Purkinje cell (primary cell): ENCODE measurements around the gene SLC9A8. TPM values are rescaled to one million over a fixed set of nuclear protein-coding genes. Genes with fewer than 3 reads are reported as not detected.

Experiments used
- polyA plus RNA-seq: library from polyadenylated mRNA; unstranded; fragments of >200 nt; fragmentation: Nextera tagmentation; gene quantifications from 2 replicates; pipeline ENCODE4 v1.2.1, GENCODE V29; 2014

The SLC9A8 gene, protein sequence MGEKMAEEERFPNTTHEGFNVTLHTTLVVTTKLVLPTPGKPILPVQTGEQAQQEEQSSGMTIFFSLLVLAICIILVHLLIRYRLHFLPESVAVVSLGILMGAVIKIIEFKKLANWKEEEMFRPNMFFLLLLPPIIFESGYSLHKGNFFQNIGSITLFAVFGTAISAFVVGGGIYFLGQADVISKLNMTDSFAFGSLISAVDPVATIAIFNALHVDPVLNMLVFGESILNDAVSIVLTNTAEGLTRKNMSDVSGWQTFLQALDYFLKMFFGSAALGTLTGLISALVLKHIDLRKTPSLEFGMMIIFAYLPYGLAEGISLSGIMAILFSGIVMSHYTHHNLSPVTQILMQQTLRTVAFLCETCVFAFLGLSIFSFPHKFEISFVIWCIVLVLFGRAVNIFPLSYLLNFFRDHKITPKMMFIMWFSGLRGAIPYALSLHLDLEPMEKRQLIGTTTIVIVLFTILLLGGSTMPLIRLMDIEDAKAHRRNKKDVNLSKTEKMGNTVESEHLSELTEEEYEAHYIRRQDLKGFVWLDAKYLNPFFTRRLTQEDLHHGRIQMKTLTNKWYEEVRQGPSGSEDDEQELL
- polyA plus RNA-seq = 1.7 and 3.9 TPM in 2 replicates

GRCh38 chr20:49812507-49813304 is at the start of gene SLC9A8:
TSS of gene SLC9A8 (plus strand) at chr20:49812828. CDS start at chr20:49812923, 95 bp downstream.

DNA sequence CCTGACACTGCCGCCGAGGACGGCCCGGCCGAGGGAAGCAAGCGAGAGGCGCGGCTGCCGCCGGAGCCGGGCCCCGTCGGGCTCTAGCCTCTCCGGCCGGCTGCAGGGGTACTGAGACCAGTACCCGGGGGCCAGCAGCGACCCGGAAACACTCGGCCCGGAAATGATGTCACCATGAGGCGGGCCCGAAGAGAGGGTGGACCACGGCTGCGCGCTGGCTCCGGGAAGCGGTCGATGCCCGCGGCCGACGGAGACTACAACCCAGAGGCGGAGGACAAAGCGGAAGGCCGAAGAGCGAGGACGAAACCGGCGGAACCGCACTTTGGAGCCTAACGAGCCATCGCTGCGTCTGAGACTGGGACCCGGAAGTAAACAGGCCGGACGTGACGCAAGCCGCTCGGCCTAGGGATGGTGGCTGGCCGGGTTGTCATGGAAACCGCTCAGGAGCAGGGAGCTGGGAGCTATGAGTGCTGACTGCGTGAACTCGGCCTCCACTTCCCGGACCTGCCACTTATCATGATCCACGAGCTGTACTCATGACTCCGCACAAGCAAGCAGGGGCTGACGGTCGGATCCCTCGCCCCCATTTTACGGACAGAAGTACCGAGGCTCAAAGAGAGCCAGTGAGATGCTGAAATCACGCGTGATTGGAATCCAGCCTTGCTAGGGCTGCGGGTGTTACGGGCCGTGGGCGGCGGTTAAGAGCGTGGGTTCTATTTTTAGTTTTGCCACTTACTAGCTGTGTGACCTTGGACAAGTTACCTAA is 102.9 kb downstream of the SLC9A8 start, which contains the start of gene SPATA2:
SPATA2 (minus strand) TSS at position 150 of the 766 bp plus-strand sequence. CDS start 7,039 bp downstream, outside the sequence.

DNA sequence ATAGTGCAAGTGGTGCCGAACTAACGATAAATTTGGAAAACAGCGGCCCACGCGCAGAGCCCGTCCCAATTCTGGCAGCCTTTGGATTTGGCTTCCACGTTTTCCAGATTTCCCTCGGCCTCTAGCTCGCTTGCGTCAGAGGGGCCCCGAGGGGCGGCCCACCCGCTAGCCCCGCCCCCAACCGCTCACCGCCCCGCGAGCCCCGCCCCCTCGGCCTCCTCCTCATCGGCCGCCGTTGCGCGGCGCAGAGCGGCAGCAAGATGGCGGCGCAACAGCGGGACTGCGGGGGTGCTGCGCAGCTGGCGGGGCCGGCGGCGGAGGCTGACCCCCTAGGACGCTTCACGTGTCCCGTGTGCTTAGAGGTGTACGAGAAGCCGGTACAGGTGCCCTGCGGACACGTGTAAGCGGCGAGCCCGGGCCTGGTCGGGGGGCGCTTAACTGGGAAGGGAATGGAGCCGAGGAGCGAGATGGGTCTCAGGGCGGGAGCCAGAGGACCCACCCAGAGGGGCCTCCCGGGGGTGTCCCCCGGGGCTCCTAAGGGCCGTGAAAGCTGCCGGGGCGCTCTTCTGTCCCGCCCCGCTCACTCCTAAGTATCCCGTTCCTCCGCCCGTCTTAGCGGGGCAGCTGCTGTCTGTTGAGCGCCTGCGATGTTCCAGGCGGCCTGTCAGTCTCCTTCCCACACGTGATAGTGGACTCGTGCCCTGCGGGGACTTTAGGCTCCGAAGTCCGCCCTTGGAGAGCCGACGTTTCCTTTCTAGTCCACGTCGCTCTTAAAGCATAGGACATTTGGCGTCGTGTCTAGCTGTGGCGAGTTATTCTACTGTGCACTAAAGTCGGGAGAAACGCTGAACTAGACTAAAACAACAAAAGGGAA is 123.8 kb downstream of the SLC9A8 start, which contains the start of gene RNF114:
RNF114 (plus strand) TSS at position 245 of the 874 bp plus-strand sequence; CDS start at position 261, 16 bp downstream.

Other genes starting within 250 kb of the SLC9A8 start
- not detected in 2 replicates for gene PTGIS, start 244.7 kb upstream of the SLC9A8 start, polyA plus RNA-seq
- 15.8 and 20.7 TPM in 2 replicates for gene B4GALT5, start 99.0 kb upstream of the SLC9A8 start, polyA plus RNA-seq
- gene SPATA2, start 102.7 kb downstream of the SLC9A8 start, polyA plus RNA-seq = 1.8 and 2.6 TPM in 2 replicates
- gene RNF114, start 123.6 kb downstream of the SLC9A8 start, polyA plus RNA-seq = 20.4 and 23.4 TPM in 2 replicates
- gene SNAI1, start 170.2 kb downstream of the SLC9A8 start, polyA plus RNA-seq = 0.34 TPM in 1 of 2 replicates, not detected in the other